Activated CD8-positive, alpha-beta memory T cell treated with anti-CD3 and anti-CD28 coated beads, Interleukin-2, amount 10 ng/mL, durations not matched to agents 7 days and 5 days (primary cell): ENCODE data around the gene TTLL12. TPM values are rescaled to one million over a fixed set of nuclear protein-coding genes. Genes with fewer than 3 reads are reported as not detected.

Source experiments
- ATAC-seq: fragments of 150-1000 bp; cut with Tn5 transposase; one replicate; pipeline ENCODE4 v1.10.0; 2021; ENCODE audit warnings: moderate library complexity
- CTCF ChIA-PET: fragments of 350-600 bp; sonication (Branson Sonifier 250); formaldehyde crosslinking; loops from one replicate; lab custom pipeline; 2021; ENCODE audit warnings: antibody characterized with exemption; lab: Charles Lee
- DNase-seq: peaks from one replicate; pipeline ENCODE4 v3.0.0-alpha.2; 2020
- H3K27ac Mint-ChIP-seq: one replicate; pipeline ENCODE4 v1.8.0; 2021; ENCODE audit warnings: mild to moderate bottlenecking, mixed read lengths
- H3K27me3 Mint-ChIP-seq: one replicate; pipeline ENCODE4 v1.8.0; 2021; ENCODE audit warnings: mixed read lengths
- H3K36me3 Mint-ChIP-seq: one replicate; pipeline ENCODE4 v1.8.0; 2021; ENCODE audit warnings: mild to moderate bottlenecking, mixed read lengths
- H3K4me1 Mint-ChIP-seq: one replicate; pipeline ENCODE4 v1.8.0; 2021; ENCODE audit warnings: mixed read lengths
- H3K4me3 Mint-ChIP-seq: one replicate; pipeline ENCODE4 v1.8.0; 2021; ENCODE audit warnings: mild to moderate bottlenecking, moderate library complexity, mixed read lengths
- H3K9me3 Mint-ChIP-seq: one replicate; pipeline ENCODE4 v1.8.0; 2022; ENCODE audit warnings: low read depth, mixed read lengths
- total RNA-seq, 2 experiments: library from RNA; stranded (reverse); gene quantifications; one replicate each; pipeline ENCODE4 v1.2.3, GENCODE V29; 2021

Gene TTLL12
- total RNA-seq, 2 experiments from 2014 or later, result 40.3 to 49.7 TPM

GRCh38 chr22:43158778-43159483 is 28.0 kb downstream of the TTLL12 start:
- ATAC-seq (no peak), DNase-seq (no peak)
- H3K27me3 Mint-ChIP-seq, result no peaks in the 10 kb centered on the region
- H3K27ac Mint-ChIP-seq, result no peak overlapping the region
- no peaks in the 10 kb centered on the region for H3K9me3 Mint-ChIP-seq
- peaks cover 7% of the 10 kb centered on the region for H3K4me1 Mint-ChIP-seq
- CTCF ChIA-PET, result no interaction called here
- peaks cover 2% of the 10 kb centered on the region for H3K36me3 Mint-ChIP-seq
- no peak overlapping the region for H3K4me3 Mint-ChIP-seq

- no peaks in the 10 kb centered on the region for H3K9me3 Mint-ChIP-seq
- CTCF ChIA-PET, result no interaction called here
- peaks cover 8% of the 10 kb centered on the region for H3K4me1 Mint-ChIP-seq
- H3K36me3 Mint-ChIP-seq, result peaks cover 2% of the 10 kb centered on the region
- DNase-seq, result no peak
- H3K27ac Mint-ChIP-seq, result peak overlapping the region; percentile 43
- no peak for ATAC-seq
- no peaks in the 10 kb centered on the region for H3K27me3 Mint-ChIP-seq
- no peak overlapping the region for H3K4me3 Mint-ChIP-seq
Measured at GRCh38 chr22:43157874-43158546, 28.9 kb downstream of the TTLL12 start.

- Mint-ChIP-seq H3K27me3 (no peaks in the 10 kb centered on the region), H3K36me3 (no peaks in the 10 kb centered on the region), H3K27ac (no peak overlapping the region), H3K9me3 (no peaks in the 10 kb centered on the region), H3K4me1 (peaks cover 9% of the 10 kb centered on the region), H3K4me3 (no peak overlapping the region)
- CTCF ChIA-PET, result no interaction called here
- no peak for DNase-seq
- ATAC-seq, result no peak
Measured at GRCh38 chr22:43156413-43156812, 30.5 kb downstream of the TTLL12 start.

- H3K4me3 Mint-ChIP-seq, result no peak overlapping the region
- CTCF ChIA-PET, result no interaction called here
- H3K27me3 Mint-ChIP-seq, result no peaks in the 10 kb centered on the region
- H3K36me3 Mint-ChIP-seq, result no peaks in the 10 kb centered on the region
- peaks cover 13% of the 10 kb centered on the region for H3K4me1 Mint-ChIP-seq
- no peak for DNase-seq
- ATAC-seq, result no peak
- H3K9me3 Mint-ChIP-seq, result no peaks in the 10 kb centered on the region
- H3K27ac Mint-ChIP-seq, result no peak overlapping the region
Measured at GRCh38 chr22:43155789-43156188, 31.1 kb downstream of the TTLL12 start.

- Mint-ChIP-seq H3K27ac (peak overlapping the region; percentile 32), H3K4me3 (no peak overlapping the region)
Measured at GRCh38 chr22:43154887-43155536, 31.9 kb downstream of the TTLL12 start.

GRCh38 chr22:43153899-43154298 is 33.0 kb downstream of the TTLL12 start:
- H3K4me3 Mint-ChIP-seq, result no peak overlapping the region
- no peak overlapping the region for H3K27ac Mint-ChIP-seq
- CTCF ChIA-PET, result no interaction called here
- ATAC-seq, result no peak
- H3K36me3 Mint-ChIP-seq, result no peaks in the 10 kb centered on the region
- H3K4me1 Mint-ChIP-seq, result peaks cover 18% of the 10 kb centered on the region
- no peak for DNase-seq
- H3K27me3 Mint-ChIP-seq, result no peaks in the 10 kb centered on the region
- H3K9me3 Mint-ChIP-seq, result no peaks in the 10 kb centered on the region

More at GRCh38 chr22:43154887-43155536, 31.9 kb downstream of the TTLL12 start:
- H3K9me3 Mint-ChIP-seq, result no peaks in the 10 kb centered on the region
- CTCF ChIA-PET, result no interaction called here
- no peak for DNase-seq
- H3K36me3 Mint-ChIP-seq, result no peaks in the 10 kb centered on the region
- H3K4me1 Mint-ChIP-seq, result peaks cover 17% of the 10 kb centered on the region
- no peaks in the 10 kb centered on the region for H3K27me3 Mint-ChIP-seq
- ATAC-seq, result no peak

- CTCF ChIA-PET, result interaction anchor here (0.7 kb wide), 1 partner anchor 9 kb away, joined by 3 read pairs; the partner anchor contains the start of gene MCAT
- DNase-seq (peak; percentile 72), ATAC-seq (peak; percentile 81)
- peak overlapping the region; percentile 85 for H3K27ac Mint-ChIP-seq
- H3K4me1 Mint-ChIP-seq, result peaks cover 28% of the 10 kb centered on the region
- no peaks in the 10 kb centered on the region for H3K27me3 Mint-ChIP-seq
- peak overlapping the region; percentile 83 for H3K4me3 Mint-ChIP-seq
- H3K9me3 Mint-ChIP-seq, result no peaks in the 10 kb centered on the region
- H3K36me3 Mint-ChIP-seq, result no peaks in the 10 kb centered on the region
Measured at GRCh38 chr22:43152357-43153071, 34.4 kb downstream of the TTLL12 start.

- H3K4me3 Mint-ChIP-seq, result peak overlapping the region; percentile 83
- peak overlapping the region; percentile 85 for H3K27ac Mint-ChIP-seq
- no peaks in the 10 kb centered on the region for H3K36me3 Mint-ChIP-seq
- H3K4me1 Mint-ChIP-seq, result peaks cover 32% of the 10 kb centered on the region
- H3K27me3 Mint-ChIP-seq, result no peaks in the 10 kb centered on the region
- CTCF ChIA-PET, result no interaction called here
- no peaks in the 10 kb centered on the region for H3K9me3 Mint-ChIP-seq
- no peak for DNase-seq
- peak; percentile 27 for ATAC-seq
Measured at GRCh38 chr22:43152003-43152356, 35.0 kb downstream of the TTLL12 start.

- Mint-ChIP-seq H3K9me3 (no peaks in the 10 kb centered on the region), H3K4me3 (peak within 1 kb of the TSS; percentile 83), H3K36me3 (no peaks in the 10 kb centered on the region), H3K27me3 (no peaks in the 10 kb centered on the region), H3K4me1 (peaks cover 34% of the 10 kb centered on the region), H3K27ac (peak within 1 kb of the TSS; percentile 88)
- DNase-seq (peak; percentile 68), ATAC-seq (peak; percentile 77)
- CTCF ChIA-PET, result no interaction called here
Measured at GRCh38 chr22:43151251-43152002, 35.5 kb downstream of the TTLL12 start, which contains the start of gene TSPO. Gene TSPO (plus strand): TSS chr22:43151559. CDS start chr22:43159239, 7,680 bp downstream.

- peak; percentile 3 for ATAC-seq
- peaks cover 30% of the 10 kb centered on the region for H3K4me1 Mint-ChIP-seq
- CTCF ChIA-PET, result interaction anchor here (0.7 kb wide), 1 partner anchor 294 kb away, joined by 3 read pairs; the partner anchor contains the start of gene ARFGAP3
- H3K36me3 Mint-ChIP-seq, result no peaks in the 10 kb centered on the region
- peak overlapping the region; percentile 83 for H3K4me3 Mint-ChIP-seq
- no peaks in the 10 kb centered on the region for H3K27me3 Mint-ChIP-seq
- H3K9me3 Mint-ChIP-seq, result no peaks in the 10 kb centered on the region
- DNase-seq, result no peak
- peak overlapping the region; percentile 88 for H3K27ac Mint-ChIP-seq
Measured at GRCh38 chr22:43150731-43151206, 36.2 kb downstream of the TTLL12 start.

GRCh38 chr22:43148581-43148980 is 38.4 kb downstream of the TTLL12 start:
- peaks cover 30% of the 10 kb centered on the region for H3K4me1 Mint-ChIP-seq
- ATAC-seq (no peak), DNase-seq (no peak)
- H3K27me3 Mint-ChIP-seq, result no peaks in the 10 kb centered on the region
- H3K9me3 Mint-ChIP-seq, result no peaks in the 10 kb centered on the region
- H3K27ac Mint-ChIP-seq, result no peak overlapping the region
- CTCF ChIA-PET, result interaction anchor here (1.5 kb wide), 1 partner anchor 10 kb away, joined by 3 read pairs; no protein-coding TSS in a partner anchor
- no peak overlapping the region for H3K4me3 Mint-ChIP-seq
- H3K36me3 Mint-ChIP-seq, result no peaks in the 10 kb centered on the region

GRCh38 chr22:43147821-43148220 is 39.1 kb downstream of the TTLL12 start:
- peaks cover 31% of the 10 kb centered on the region for H3K4me1 Mint-ChIP-seq
- no peak for DNase-seq
- H3K9me3 Mint-ChIP-seq, result no peaks in the 10 kb centered on the region
- CTCF ChIA-PET, result interaction anchor here (1.0 to 1.5 kb wide), 2 partner anchors 10 to 40 kb away, joined by 3 read pairs; no protein-coding TSS in a partner anchor
- H3K4me3 Mint-ChIP-seq, result no peak overlapping the region
- H3K27me3 Mint-ChIP-seq, result no peaks in the 10 kb centered on the region
- H3K27ac Mint-ChIP-seq, result peak overlapping the region; percentile 34
- ATAC-seq, result no peak
- no peaks in the 10 kb centered on the region for H3K36me3 Mint-ChIP-seq
